GM23338 (cell line): Measurements from ENCODE around the gene LPIN1. TPM values are rescaled to one million over a fixed set of nuclear protein-coding genes. Genes with fewer than 3 reads are reported as not detected.

ENCODE experiments used
- CTCF ChIP-seq, 2 experiments: fragments of 200-600 bp in 1 of 2; sonication (generic) in 1 of 2; conservative IDR thresholded peaks; 2 replicates each; pipeline versions ENCODE4 v1.5.1 to v1.6.1; 2016 to 2017; ENCODE audit warnings: antibody characterized with exemption in 2 of 2, low read depth in 2 of 2, mild to moderate bottlenecking in 2 of 2, moderate library complexity in 1 of 2
- EZH2phosphoT487 ChIP-seq: fragments of 200-600 bp; sonication (generic); IDR thresholded peaks from one replicate; pipeline ENCODE4 v1.8.1; 2018; ENCODE audit warnings: antibody characterized with exemption; ENCODE audit not compliant: unreplicated experiment
- NANOG ChIP-seq: IDR thresholded peaks from 2 replicates; pipeline ENCODE4 v1.6.1; 2016; ENCODE audit warnings: antibody characterized with exemption, borderline replicate concordance
- STAT1 ChIP-seq: IDR thresholded peaks from one replicate; pipeline ENCODE4 v1.6.1; 2016; ENCODE audit warnings: antibody characterized with exemption; ENCODE audit not compliant: unreplicated experiment
- ZNF114 ChIP-seq: fragments of 250-450 bp; sonication (Bioruptor Pico); IDR thresholded peaks from 2 replicates; pipeline ENCODE4 v1.5.0; 2020; ENCODE audit warnings: mild to moderate bottlenecking, moderate library complexity
- polyA plus RNA-seq: library from polyadenylated mRNA; unstranded; fragments of >200 nt; fragmentation: Nextera tagmentation; extraction: Ambion mirVana; gene quantifications from 2 replicates; pipeline ENCODE4 v1.2.1, GENCODE V29; 2016
- total RNA-seq: library from RNA; depleted of rRNA; stranded (reverse); fragments of >200 nt; shearing (Covaris generic); gene quantifications from 2 replicates; pipeline ENCODE4 v1.2.3, GENCODE V29; 2014
- TF ChIP-seq, protein P1 (sequence below): fragments of 250-450 bp; sonication (Bioruptor Pico); IDR thresholded peaks from 2 replicates; pipeline ENCODE4 v1.5.0; 2020; ENCODE audit warnings: mild to moderate bottlenecking, moderate library complexity
- TF ChIP-seq, protein P2 (sequence below): IDR thresholded peaks from one replicate; pipeline ENCODE4 v1.6.1; 2018; ENCODE audit warnings: antibody characterized with exemption; ENCODE audit not compliant: unreplicated experiment

The LPIN1 gene
- total and polyA plus RNA-seq, 2 experiments from 2014 or later = 4.4 to 9.5 TPM

DNA sequence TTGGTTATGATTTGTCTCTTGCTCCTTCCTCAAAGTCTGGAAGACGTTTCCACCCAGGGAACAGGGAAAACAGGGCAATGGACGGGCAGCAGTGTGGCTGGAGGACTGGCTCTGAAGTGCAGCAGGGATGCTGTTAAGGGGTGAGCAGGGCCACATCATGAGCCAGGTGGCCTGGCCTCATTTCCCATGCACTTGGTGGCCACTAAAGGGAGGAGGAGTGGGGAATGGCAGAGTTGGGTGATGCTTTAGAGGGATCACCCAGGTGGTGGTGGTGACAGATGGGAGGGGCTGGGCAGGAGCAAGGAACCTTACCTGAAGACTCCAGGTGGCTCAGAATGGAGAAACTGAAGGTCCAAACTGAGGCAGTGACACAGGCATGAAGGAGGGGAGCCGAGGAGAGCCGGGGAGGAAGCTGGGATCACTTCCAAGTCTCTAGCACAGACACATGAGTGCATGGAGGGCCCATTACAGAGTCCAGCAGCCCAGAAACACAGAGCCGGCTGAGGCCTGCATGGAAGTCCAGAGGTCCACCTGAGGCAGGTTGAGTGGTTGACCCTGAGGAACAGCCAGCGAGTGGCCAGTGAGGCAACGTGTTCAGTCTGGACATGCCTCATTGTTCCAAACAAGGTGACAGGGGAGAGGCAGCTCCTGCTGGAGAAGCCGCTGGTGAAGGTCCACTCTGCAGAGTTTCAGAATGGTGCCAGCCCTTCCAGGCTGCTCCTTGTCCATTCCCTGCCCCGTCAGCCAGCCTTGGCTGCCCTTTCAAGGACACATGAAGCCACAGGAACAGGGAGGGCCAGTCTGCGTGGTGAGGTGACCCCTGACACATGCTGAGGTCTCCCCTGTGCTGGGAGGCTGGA is 91.7 kb downstream of the LPIN1 start (continued):
- TF ChIP-seq, protein P1, sequence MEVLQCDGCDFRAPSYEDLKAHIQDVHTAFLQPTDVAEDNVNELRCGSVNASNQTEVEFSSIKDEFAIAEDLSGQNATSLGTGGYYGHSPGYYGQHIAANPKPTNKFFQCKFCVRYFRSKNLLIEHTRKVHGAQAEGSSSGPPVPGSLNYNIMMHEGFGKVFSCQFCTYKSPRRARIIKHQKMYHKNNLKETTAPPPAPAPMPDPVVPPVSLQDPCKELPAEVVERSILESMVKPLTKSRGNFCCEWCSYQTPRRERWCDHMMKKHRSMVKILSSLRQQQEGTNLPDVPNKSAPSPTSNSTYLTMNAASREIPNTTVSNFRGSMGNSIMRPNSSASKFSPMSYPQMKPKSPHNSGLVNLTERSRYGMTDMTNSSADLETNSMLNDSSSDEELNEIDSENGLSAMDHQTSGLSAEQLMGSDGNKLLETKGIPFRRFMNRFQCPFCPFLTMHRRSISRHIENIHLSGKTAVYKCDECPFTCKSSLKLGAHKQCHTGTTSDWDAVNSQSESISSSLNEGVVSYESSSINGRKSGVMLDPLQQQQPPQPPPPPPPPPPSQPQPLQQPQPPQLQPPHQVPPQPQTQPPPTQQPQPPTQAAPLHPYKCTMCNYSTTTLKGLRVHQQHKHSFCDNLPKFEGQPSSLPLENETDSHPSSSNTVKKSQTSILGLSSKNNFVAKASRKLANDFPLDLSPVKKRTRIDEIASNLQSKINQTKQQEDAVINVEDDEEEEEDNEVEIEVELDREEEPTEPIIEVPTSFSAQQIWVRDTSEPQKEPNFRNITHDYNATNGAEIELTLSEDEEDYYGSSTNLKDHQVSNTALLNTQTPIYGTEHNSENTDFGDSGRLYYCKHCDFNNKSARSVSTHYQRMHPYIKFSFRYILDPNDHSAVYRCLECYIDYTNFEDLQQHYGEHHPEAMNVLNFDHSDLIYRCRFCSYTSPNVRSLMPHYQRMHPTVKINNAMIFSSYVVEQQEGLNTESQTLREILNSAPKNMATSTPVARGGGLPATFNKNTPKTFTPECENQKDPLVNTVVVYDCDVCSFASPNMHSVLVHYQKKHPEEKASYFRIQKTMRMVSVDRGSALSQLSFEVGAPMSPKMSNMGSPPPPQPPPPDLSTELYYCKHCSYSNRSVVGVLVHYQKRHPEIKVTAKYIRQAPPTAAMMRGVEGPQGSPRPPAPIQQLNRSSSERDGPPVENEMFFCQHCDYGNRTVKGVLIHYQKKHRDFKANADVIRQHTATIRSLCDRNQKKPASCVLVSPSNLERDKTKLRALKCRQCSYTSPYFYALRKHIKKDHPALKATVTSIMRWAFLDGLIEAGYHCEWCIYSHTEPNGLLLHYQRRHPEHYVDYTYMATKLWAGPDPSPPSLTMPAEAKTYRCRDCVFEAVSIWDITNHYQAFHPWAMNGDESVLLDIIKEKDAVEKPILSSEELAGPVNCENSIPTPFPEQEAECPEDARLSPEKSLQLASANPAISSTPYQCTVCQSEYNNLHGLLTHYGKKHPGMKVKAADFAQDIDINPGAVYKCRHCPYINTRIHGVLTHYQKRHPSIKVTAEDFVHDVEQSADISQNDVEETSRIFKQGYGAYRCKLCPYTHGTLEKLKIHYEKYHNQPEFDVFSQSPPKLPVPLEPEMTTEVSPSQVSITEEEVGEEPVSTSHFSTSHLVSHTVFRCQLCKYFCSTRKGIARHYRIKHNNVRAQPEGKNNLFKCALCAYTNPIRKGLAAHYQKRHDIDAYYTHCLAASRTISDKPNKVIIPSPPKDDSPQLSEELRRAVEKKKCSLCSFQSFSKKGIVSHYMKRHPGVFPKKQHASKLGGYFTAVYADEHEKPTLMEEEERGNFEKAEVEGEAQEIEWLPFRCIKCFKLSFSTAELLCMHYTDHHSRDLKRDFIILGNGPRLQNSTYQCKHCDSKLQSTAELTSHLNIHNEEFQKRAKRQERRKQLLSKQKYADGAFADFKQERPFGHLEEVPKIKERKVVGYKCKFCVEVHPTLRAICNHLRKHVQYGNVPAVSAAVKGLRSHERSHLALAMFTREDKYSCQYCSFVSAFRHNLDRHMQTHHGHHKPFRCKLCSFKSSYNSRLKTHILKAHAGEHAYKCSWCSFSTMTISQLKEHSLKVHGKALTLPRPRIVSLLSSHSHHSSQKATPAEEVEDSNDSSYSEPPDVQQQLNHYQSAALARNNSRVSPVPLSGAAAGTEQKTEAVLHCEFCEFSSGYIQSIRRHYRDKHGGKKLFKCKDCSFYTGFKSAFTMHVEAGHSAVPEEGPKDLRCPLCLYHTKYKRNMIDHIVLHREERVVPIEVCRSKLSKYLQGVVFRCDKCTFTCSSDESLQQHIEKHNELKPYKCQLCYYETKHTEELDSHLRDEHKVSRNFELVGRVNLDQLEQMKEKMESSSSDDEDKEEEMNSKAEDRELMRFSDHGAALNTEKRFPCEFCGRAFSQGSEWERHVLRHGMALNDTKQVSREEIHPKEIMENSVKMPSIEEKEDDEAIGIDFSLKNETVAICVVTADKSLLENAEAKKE (CRISPR knock-in tag) = no peak
- no peak for TF ChIP-seq NANOG
- no peak for TF ChIP-seq STAT1
- no peak for TF ChIP-seq ZNF114 (CRISPR knock-in tag)
- TF ChIP-seq, protein P2, sequence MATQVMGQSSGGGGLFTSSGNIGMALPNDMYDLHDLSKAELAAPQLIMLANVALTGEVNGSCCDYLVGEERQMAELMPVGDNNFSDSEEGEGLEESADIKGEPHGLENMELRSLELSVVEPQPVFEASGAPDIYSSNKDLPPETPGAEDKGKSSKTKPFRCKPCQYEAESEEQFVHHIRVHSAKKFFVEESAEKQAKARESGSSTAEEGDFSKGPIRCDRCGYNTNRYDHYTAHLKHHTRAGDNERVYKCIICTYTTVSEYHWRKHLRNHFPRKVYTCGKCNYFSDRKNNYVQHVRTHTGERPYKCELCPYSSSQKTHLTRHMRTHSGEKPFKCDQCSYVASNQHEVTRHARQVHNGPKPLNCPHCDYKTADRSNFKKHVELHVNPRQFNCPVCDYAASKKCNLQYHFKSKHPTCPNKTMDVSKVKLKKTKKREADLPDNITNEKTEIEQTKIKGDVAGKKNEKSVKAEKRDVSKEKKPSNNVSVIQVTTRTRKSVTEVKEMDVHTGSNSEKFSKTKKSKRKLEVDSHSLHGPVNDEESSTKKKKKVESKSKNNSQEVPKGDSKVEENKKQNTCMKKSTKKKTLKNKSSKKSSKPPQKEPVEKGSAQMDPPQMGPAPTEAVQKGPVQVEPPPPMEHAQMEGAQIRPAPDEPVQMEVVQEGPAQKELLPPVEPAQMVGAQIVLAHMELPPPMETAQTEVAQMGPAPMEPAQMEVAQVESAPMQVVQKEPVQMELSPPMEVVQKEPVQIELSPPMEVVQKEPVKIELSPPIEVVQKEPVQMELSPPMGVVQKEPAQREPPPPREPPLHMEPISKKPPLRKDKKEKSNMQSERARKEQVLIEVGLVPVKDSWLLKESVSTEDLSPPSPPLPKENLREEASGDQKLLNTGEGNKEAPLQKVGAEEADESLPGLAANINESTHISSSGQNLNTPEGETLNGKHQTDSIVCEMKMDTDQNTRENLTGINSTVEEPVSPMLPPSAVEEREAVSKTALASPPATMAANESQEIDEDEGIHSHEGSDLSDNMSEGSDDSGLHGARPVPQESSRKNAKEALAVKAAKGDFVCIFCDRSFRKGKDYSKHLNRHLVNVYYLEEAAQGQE = no peak
- TF ChIP-seq CTCF (conservative IDR thresholded peaks at IDR 0.05; ENCODE audit: low read depth in 2 of 2) = no peak
- TF ChIP-seq EZH2phosphoT487 = no peak
